Endometrial microvascular endothelial cells (primary cell): ENCODE data around the gene SH3BP4. TPM values are rescaled to one million over a fixed set of nuclear protein-coding genes. Genes with fewer than 3 reads are reported as not detected.

Experiments
- in situ Hi-C: cut with HindIII; loops from 2 replicates; pipeline ENCODE4 v1.10.0; 2017; ENCODE audit warnings: low sequenced_read_pairs, low pct_unique_long_range_greater_than_20kb; ENCODE audit errors: inconsistent ontology term
- total RNA-seq: library from RNA; depleted of rRNA; stranded (reverse); fragments of >200 nt; gene quantifications from one replicate; pipeline ENCODE4 v1.2.3, GENCODE V29; 2015; ENCODE audit errors: inconsistent ontology term

SH3BP4 gene
- total RNA-seq, 1 donor from 2014 or later: 44.5 TPM

DNA sequence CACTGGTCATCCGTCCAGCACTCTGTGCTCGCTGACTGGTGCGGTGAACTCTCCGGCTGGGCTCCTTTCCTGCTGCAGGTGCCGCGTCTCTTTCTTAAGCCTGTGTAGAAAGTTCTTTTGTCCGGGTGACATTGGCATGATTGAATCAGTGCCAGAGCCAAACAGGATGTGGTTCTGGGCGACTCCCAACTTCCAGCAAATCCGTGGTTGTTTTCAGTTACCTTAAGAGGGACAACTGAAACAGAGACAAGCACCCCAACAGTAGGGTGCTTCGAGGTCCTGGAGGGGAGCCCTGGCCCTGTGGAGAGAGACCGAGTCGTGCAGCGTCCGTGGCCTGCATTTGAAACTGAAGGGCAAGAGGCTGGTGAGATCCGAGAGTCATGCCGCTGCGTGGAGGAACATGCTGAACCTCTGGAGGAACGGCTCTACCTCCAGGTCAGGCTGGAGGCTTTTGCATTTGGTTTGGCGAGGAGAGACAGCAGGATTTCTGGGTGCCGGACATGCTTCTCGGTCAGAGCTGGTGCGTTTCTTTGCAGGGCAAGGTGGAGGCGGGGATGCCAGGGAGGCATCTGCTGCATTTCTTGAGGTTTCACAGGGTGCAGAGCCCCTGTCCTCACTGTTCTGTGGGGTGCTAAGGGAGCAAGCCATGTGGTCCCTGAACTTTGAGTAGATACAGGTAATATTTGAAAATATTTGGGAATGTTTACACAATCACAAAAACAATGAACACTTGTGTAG, 26.8 kb downstream of the SH3BP4 start:
- in situ Hi-C loops: no loop called here

- in situ Hi-C loops: no loop called here
Observed at GRCh38 chr2:234979204-234980167, 27.7 kb downstream of the SH3BP4 start.

DNA sequence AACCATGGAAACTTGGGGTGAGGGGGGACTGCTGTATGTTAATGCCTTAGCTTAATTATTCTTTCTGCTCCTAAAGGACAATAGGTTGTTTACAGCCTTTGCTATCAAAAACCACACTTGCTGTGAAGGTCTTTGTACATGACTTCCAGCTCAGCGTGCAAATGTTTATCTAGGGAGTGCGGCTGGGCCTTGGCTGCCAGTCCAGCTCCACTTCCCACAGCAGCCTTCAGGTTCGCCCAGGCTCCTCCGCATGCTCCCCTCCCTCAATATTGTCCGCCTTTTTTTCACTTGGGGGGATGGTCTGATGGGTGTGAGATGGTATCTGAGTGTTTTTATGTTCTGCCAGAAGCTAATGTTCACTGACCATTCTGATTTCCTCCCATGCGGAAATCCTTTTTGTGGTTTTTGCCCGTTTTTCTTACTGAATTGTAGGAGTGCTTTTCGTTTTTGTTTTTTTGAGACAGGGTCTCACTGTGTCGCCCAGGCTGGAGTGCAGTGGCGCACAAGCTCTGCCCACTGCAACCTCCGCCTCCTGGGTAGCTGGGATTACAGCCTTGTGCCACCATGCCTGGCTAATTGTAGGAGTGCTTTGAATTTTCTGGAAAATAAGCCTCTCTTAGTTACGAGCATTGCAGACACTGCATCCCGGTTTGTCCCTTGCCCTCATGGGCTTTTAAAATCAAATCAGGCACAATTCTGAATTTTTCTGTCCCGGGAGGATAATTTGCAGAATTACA, 28.8 kb downstream of the SH3BP4 start:
- in situ Hi-C loops: no loop called here

GRCh38 chr2:234981197-234982095, 29.6 kb downstream of the SH3BP4 start:
- in situ Hi-C loops: no loop called here

DNA sequence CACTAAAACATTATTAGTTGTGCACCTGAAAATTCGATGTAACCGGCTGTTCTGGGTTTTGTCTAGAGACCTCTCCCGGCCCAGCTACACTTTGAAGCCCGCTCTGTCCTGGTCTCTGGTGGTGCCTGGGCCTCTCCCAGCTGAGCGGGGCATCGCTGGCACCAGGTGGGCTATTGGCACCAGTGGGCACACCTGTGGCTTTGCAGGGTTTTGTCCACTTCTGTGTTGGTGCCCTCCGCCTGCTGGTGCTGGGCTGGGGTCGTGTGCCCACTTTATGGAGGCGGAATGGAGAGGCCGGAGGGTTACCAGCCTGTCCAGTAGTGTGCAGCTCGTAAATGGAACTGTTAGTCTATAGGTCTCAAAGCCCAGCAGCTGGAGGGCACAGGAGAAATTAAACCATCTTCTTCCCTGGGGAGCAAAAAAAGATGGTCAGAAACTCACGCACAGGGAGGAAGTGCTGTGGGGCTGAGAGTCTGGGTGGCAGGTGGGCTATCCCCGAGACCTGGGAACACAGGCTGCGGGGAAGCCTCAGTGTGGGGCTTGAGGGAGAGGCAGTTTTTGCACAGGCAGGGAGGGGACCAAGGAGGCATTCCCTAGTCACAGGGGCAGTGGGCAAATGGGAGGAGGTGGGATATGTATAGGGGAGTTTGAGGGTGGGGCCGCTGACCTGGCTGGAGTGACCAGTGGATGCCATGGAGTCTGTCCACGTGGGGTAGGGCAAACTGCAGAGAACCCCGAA, 30.4 kb downstream of the SH3BP4 start:
- in situ Hi-C loops: no loop called here

- in situ Hi-C loops: no loop called here
Observed at GRCh38 chr2:234983011-234983726, 31.4 kb downstream of the SH3BP4 start.

GRCh38 chr2:234985608-234986245, 33.9 kb downstream of the SH3BP4 start:
- in situ Hi-C loops: no loop called here

DNA sequence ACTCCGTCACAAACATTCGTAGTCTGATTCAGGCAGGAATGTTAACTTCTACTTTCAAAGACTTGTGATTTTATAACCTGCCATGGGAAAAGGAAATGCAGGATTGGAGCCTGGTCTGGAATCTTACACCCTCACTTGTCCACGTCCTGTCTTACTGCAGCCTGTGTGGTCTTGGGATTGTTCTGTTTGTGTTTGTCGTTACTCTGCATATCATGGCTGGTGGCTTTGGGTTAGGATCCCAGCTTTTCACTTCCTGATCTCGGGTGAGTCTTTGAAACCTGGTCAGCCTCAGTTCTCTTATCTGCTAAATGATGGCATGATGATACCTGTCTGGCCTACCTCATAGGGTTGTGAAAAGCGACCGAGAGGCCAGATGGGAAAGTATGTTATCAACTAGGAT, 34.6 kb downstream of the SH3BP4 start:
- in situ Hi-C loops: no loop called here

DNA sequence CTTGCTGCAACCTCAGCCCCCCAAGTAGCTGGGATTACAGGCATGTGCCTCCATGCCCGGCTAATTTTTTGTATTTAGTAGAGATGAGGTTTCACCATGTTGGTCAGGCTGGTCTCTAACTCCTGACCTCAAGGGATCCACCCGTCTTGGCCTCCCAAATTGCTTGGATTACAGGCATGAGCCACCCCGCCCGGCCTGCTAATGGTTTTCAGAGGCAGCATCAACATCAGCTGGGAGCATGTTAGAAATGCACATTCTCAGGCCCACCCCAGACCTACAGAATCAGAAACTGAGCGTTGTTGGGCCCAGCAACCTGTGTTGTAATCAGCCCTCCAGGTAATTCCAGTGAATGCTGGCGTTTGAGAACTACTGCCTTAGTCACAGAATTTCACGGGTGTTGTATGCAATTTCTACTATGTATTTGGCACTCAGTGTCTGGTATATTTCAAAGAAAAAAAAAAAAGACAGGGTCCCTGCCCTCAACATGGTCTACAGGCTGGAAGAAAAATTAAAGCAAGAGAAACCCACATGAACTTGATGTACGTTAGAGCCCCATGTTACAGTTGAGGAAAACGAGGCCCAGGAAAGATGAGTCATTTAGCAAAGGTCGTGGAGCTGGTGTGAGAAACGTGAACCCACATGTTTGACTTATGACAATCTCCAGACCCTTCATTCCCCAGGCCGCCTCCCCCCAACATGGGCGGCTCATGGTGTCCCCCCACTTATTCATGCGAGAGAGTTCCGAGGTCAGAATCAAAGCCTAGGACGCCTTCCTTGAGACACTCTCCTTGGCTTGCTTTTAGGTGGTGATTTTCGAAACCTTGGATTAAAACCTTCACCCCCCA, 35.3 kb downstream of the SH3BP4 start:
- in situ Hi-C loops: no loop called here

DNA sequence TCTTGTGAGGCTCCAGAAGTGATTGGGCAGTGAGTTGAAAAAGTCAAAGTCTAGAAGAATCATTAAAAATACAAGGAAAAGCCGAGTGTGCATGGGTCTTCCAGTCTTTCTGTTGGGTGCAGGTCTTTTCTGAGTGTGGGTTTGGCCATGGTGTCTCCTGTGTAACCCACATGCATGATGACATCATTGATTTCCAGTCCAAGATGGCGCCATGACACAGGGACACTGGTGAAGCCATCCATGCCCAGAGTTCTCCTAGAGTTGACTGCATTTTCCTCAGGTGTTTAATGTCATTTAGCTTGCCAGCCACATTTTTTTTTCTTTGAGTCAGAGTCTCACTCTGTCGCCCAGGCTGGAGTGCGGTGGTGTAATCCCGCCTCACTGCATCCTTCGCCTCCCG, 35.9 kb downstream of the SH3BP4 start:
- in situ Hi-C loops: no loop called here

- in situ Hi-C loops: no loop called here
Observed at GRCh38 chr2:234988491-234988890, 36.7 kb downstream of the SH3BP4 start.

- in situ Hi-C loops: no loop called here
Observed at GRCh38 chr2:234989183-234989701, 37.4 kb downstream of the SH3BP4 start.

- in situ Hi-C loops: no loop called here
Observed at GRCh38 chr2:234990300-234990699, 38.5 kb downstream of the SH3BP4 start.

DNA sequence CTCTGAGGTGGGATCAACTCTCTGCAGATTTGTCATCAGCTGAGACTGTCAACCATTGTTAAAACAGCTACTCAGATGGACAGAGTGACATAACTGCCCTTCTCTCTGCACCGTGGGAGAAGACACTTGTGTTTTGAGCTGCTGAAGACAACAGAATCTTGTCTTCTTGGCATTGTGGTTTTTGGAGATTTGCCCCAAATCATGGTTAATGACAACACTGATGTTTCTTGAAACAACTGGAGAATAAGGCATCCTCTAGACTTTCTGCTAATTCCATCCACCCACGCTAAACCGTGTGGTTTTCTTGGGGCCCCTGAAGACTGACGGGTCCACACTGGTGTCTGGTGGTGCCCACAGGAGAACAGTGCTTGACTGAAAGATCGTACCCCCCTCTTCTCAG, 39.5 kb downstream of the SH3BP4 start:
- in situ Hi-C loops: no loop called here

GRCh38 chr2:234991793-234992192, 40.0 kb downstream of the SH3BP4 start:
- in situ Hi-C loops: no loop called here

- in situ Hi-C loops: no loop called here
Observed at GRCh38 chr2:234992196-234992595, 40.4 kb downstream of the SH3BP4 start.
